DMS 273 (cell line): ENCODE data around the gene SENP1.
A peak's percentile ranks its signal among the peaks of the same experiment; 100 is the strongest.

Source experiments
- DNase-seq: peaks from one replicate; lab custom pipeline; 2025; ENCODE audit not compliant: unreplicated experiment; lab: John Stamatoyannopoulos, UW

SENP1 gene

DNA sequence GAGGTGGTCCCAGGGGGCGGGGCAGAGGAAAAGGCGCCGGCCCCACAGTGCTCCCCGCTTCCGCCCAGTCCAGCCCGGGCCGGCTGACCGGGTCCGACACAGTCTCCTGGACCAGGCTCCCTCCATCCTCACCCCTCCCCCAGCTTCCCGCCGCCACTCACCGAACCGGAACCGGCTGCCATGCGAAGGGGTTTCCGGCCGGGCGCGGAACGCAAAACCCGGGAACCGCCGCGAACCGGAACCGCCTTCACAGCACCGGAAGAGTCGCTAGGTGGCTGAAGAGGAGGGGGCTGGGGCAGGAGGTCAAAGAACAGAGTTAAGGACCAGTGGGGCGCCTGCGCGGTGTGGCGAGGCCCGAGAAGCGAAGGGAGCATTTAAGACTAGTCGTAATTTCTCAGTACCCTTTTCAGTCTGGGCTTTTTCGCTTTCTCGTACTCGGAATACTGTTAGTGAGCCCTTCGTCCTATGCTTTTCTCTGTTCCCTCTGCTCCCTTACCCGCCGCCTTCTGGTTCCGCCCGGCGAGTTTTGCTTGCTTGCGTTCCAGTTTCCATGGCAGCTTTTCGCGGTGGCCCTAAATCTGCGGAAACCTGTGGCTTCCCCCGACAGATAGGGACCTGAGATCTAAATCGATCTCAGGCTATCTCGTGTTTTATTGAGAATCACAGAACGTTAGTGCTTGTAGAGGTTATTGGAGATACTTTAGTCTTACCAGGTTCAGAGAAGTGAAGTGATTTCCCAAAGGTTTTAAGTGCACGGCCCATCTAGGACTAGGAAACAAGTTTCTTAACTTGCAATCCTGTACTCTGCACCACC lies at the start of gene SENP1:
Gene SENP1, minus strand, starts transcription at position 213 of the 814 bp plus-strand sequence. CDS start 4,607 bp downstream, outside the sequence.
- DNase-seq = peak; percentile 93

DNA sequence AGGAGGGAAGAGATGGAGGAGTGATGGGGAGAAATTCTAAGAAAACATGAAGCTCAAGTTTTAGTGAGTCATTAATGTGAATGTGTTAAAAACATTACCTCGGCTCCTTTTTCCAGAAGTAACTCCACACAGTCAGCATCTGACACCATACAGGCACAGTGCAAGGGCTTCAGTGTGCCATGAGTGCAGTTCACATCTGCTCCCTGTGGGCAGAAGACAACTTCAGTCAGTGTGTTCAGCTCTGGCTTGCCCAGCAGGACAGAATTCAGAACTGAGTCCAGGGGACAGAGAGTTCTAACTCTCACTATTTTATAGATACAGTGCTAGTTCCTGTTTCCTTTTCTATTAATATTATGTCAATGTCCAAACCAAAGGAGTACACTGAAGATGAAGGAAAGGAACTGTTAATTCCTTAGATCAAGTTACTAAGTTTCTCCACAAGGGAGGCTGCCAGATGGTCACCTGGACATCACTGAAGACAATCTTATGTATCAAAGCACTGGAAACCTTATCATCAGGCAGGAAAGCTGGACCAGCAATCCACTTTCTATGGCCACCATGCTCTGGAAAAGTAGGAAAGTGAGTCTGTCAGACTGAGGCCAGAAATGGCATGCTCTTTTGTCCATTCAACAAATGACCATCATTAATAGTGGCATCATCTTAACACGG lies 45.4 kb upstream of the SENP1 start:
- peak; percentile 5 for DNase-seq

DNA sequence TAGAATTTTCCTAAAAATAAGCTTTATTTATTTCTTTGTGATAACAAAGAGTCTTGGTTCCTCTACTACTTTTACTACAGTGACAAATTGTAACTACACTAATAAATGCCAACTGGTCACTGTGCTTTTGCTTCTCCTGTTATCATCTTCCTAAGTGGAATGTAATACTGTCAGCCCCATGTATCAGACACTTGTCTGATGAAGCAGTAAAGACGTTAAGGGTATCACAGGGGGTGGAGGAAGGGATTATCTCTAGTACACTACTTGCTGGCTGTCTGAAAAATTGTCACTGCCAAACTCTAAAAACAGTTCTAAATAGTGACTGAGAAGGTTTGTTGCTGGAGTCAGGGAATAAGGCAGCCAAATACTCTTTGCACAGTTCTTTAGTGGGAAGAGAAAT lies 40.1 kb upstream of the SENP1 start:
- no peak for DNase-seq

DNA sequence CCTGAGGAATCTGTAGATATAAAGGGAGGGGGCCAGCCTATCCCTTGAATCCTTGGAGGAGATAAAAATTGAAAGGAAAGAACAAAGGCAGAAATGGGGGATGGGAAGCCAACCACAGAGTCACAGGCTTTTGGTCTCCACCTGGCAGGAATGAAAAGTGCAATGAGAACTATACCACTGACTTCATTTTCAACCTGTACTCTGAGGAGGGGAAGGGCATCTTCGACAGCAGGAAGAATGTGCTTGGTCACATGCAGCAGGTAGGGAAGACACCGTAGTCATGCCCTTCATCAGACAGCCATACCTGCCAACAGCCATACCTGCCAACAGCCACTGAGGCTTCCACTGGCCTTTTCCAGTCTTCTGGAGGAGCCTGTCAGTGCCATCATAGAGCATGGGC lies 38.0 kb upstream of the SENP1 start:
- DNase-seq = no peak

DNA sequence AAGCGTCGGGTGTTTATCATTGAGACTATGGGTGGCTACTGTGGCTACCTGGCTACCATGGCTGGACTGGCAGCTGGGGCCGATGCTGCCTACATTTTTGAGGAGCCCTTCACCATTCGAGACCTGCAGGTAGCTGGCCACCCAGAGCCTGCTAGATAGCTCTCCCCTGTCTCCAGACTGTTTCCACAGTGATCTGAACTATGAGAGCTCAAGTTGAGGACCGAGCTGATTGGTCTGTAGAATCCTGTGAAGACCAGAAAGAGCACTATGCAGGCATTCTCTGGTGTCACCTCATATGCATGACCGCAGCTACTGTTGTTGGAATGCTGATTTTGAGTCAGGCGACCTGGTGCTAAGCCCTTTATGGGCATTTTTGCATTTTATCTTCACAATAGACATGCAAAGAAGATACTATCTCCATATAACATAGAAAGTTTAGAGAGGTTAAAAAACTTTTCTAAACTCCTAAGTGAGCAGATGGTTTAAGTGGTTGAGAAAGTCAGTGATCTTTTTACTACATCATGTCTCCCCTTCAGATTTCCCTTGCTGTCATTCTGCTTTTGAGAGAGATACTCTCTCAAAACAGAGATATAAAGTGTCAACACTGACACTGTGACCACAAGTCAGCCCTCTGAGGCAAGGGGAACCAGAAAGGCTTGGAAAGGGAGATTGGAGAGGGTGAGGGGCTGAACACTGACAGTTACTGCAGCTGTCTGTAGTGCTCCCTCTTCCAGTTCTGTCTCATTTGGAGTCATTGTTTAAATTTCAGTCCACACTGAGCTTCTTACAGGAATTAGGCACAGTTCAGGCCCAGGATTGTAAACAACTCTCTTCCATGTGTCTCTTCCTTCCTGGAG lies 37.2 kb upstream of the SENP1 start:
- no peak for DNase-seq

DNA sequence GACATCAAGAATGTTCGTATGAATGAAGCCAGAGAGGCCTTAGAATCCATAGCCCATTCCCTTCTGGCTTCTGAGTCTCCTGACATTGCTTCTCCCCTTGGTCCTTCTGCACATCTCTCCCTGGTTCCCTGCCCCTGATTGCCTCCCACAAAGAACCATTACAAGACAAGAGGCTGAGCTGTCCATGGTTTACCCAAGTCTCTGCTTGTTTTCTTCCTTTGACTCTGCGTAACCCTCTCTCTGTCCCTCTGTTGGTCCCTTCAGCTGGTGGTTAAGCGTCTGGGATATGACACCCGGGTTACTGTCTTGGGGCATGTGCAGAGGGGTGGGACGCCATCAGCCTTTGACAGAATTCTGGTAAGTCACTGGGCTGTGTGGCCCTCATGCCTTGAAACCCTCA lies 29.1 kb upstream of the SENP1 start:
- no peak for DNase-seq

DNA sequence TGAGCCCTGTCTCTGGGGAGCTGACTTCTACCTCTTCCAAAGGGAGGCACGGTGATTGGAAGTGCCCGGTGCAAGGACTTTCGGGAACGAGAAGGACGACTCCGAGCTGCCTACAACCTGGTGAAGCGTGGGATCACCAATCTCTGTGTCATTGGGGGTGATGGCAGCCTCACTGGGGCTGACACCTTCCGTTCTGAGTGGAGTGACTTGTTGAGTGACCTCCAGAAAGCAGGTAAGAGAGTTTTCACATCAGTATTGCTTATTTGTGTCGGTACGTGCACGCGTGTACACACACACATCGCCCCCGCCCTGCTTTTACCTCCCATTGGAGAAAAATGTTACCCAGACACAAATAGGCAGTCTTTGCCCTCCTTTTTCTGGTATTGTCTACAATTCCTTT lies 26.9 kb upstream of the SENP1 start:
- no peak for DNase-seq

DNA sequence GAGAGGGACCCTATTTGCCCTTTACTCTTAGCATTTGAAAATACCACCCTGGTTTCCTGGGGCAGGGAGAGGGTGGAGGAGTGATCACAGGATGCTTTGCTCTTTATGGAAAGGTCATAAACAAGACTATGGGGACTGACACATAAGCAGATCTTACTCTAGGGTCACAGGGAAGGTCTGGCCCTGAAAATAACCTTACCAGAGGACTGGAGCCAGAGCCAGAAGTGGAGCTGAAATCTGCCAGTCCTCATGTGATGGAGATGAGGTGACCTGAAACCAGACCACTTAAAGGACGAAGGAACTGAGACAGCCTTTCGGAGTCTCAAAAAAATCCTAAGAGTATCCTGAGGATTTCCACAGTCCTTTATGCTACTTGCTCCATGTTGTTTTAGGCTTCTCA lies 25.6 kb upstream of the SENP1 start:
- DNase-seq = no peak

DNA sequence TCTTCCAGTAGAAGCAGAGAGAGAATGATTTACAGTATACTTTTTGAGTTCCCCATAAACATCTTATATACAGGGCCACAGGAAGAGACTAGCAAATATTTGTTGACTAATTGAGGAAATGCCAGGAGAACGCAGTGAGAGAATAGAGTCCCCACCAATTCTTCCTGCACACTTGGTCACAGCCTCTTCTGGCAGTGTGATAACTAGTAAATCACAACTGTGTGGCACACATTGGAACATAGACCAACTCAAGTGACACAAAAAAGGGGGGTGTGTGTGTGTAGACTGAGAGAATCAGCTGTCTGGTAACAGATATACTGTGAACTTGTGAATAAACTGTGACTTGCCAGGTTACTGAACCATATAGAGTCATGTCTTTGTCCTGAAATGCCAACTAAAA lies 23.5 kb upstream of the SENP1 start:
- DNase-seq = no peak

DNA sequence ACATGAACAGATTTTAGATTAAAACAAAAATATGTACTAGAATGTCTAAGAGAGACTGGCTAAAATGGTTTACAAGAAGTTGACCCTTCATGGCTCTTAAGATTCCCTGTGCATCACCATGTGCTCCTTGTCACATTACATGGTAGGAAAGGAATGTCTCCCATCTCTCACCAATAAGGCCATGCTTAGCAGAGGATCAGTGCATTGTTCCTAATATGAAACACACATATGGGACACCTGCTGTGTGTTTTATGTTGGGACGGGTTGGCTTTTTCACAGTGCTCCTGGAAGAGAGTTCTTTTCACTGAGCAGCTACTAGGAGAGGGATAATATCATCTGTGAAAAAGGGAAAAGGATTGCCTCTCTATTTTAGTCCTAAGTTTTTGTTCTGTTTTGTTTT lies 22.9 kb upstream of the SENP1 start:
- no peak for DNase-seq

DNA sequence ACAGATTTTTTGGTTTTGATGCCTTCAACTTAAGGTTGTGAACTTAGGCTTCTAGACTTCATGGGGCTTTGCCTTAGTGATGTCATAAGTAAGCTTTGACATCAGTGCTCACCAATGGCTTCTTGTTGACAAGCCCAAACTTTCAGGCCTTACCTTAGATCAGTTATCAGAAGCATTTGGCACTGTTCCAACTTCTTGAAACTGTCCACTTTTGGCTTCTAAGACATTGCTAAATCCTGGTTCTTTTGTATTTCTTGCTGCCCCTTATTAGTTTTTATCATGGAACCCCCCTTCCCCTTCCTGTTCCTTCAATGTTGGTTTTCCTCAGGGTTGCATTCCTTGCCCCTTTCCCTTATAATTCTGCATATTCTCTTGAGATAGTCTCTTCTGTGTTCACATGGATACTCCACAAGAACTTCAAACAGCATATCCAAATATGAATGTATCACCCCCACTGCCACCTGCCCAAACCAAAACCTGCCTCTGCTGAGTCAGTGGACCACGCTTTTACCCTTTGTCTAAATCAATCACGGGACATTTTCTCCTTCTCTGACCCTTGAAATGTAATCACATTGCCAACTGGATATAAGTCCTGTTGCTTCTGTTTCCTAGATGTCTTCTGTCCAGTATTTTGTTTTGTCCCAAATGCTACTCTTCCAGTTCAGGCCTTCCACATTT lies 21.2 kb upstream of the SENP1 start:
- peak; percentile 15 for DNase-seq

DNA sequence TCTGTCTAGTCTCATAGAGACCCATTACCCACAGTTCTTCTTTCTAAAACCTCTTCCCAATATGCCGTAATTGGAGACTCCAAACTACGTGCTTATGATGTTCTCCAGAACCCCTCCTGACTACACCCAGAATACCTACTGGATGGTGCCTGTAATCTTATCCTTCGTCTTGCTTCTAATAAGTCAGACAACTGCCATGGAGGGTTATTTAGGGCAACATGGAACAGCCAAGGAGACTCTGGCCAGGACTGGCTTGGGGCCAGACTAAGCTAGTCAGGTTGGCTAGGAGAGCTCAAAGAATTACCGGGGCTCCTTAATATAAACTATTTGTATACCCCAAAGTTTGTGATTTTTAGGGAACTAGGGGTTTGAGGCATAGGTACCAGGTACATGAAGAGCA lies 20.1 kb upstream of the SENP1 start:
- DNase-seq = peak; percentile 81

DNA sequence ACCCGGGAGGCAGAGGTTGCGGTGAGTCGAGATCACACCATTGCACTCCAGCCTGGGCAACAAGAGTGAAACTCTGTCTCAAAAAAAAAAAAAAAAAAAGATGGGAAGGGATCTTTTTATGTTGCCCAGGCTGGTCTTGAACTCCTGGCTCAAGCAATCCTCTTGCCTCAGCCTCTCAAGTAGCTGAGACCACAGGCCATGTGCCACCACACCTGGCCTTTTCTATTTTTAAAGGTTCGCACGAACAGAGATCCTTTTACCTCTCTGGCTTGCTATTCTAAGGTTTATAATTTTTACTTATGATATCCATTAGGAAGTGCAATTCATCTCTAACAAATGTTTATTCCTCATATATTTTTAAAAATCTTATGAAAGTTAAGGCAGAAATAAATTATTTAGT lies 19.7 kb upstream of the SENP1 start:
- DNase-seq = peak; percentile 11

DNA sequence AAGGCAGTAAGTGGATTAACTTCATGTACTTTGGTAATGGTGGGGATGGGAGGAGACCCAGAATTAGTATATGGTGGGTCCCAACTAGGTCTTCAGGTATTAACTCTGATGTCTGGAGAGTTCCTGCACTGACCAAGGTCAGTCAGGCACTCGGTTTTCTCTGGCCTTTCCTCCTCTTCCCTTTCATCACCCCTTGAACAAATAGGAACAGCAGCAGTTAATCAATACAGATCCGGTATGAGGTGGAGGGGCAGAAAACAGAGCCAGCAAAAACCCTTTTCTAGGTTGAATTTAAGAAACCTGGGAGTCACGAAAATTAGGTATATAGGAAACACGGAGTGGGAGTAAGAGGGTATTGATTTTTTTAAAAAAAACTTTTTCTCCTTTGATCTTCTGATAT lies 17.3 kb upstream of the SENP1 start:
- no peak for DNase-seq

DNA sequence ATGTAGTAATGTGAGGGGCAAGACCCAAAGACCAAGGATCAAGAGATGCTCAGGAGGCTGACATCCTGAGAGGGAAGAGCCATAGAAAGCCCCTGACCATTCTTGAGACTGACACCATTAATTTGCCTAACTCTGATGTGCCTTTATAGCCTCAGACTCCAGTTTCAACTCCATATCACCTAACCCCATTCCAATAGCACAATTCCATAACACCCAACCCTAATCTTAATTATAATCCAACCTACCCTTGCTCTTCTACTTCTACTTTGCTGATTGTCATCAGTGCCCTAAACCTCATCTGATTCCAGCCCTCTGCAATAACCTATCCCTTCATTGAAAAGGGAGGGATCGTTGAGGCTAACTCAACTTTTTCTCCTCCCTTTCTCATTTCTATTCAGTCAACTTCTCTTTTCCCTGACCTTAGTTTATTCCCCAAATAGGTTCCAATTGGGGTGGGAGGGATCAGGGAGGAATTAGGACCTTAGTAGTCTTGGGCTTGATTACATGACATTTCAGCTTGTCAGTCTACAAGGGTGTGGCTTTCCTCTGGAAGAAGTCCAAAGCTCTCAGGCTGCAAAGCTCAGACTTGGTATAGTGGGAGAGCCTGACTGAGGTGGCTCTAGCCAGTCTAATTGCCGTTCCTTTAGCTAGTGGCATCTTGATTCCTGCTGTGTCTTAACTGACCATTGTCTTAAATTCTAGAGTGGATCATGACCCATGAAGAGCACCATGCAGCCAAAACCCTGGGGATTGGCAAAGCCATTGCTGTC lies 16.4 kb upstream of the SENP1 start:
- peak; percentile 5 for DNase-seq

DNA sequence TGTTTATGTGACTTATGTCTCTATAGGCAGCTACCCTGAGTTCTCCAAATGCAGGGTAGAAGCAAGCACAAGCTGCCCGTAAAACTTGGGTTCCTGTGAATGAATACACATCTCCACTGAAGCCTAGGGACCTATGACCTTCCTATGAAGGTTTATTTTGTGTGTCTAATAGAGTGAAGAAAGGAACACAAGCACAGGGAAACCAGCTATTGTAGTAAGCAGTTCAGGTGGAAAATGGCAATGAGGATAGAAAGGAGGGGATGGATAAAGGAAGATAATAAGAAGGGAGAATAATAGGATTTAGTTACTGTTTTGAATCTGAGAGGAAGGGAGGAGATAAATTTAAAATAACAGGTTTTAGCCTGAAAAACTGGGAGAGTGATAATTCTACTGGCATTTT lies 15.6 kb upstream of the SENP1 start:
- no peak for DNase-seq

DNA sequence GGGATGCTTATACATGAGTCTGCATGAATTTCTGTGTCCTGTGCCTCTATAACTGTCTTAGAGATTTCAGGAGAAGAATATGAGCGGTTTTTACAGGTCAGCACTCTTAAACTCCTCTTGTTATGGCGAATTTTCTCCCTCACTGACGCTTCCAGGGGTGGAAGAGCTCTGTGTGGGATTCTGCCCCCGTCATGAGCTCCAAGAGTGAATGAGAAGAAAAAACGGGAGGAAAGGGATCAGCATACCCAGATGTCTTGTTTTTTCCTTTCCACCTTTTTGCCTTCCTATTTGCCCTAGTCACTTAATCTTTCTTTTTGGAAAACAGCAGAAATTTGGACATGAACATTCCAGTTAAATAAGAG lies 13.9 kb upstream of the SENP1 start:
- DNase-seq = peak; percentile 60

DNA sequence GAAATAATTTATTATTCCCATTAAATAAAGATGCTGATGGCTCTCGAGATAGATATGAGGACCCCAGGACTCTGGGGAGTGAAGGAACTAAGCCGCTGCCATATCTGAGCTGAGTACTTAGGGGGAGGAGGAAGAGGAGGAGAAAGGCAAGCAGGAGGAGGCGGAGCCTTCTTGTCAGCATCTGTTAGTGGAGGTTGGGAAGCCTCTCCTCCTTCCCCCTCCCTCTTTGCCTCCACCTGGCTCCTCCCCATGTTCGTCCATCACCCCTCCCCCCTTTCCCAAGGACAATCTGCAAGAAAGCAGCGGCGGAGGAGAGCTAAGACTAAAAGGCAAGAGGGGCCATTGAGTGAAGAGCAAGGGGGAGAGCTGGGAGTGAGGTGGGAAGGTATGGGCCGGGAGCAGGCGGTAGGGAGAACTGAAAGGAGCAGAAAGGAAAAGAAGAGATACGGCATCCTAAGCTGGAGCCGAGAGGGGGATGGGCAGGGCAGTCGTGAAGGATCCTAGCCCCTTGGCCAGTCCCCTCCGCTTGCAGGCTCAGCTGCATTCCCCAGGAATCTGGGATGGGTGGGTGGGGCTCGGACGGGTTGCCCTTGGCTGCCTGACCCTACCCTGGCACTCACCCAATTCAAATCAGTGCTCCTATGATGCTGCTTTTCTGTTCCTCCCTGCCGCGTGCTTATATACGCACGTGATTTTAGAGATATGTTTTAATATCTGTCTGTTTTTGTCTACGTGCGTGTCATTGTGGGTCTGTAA lies 13.4 kb upstream of the SENP1 start, which contains the start of gene PFKM:
Gene PFKM, plus strand, starts transcription at position 287 of the 756 bp plus-strand sequence. CDS start 3,411 bp downstream, outside the sequence.
- peak; percentile 94 for DNase-seq

DNA sequence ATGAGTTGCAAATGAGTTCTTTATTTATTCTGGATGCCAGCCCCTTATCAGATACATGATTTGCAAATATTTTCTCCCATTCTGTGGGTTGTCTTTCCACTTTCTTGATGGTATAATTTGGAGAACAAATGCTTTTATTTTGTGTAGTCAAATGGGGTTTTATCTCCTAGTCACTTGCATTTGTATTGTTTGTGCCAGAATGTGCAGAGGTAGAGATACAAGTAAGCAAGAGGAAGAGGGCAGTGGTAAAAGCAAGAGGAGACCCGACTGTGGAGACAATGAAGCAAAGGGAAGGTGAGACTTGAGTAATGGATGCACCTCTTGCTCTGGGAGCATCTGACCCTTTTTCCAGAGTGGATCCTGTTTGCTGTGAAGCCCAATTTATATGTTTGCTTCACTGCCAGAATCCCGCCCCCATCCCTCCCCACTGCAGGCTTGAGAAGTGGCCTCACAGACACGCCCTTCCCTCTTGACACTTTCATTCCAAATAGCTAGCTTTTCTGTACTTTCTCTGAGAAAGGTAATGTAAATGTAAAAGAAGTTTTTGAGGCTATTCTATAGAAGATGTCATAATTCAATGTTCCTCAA lies 12.5 kb upstream of the SENP1 start:
- DNase-seq = peak; percentile 39
